ENCODE measurements around the gene IP6K1.
A peak's percentile ranks its signal among the peaks of the same experiment; 100 is the strongest.
"Not testable (repeated sequence)": the region's sequence is repeated elsewhere in the genome, so short reads cannot be mapped to it uniquely, and the experiment has no call there.

Gene IP6K1

GRCh38 chr3:49786357-49787181, at the start of gene IP6K1:
Gene IP6K1 (minus strand): TSS chr3:49786542. CDS start chr3:49748040, 38,502 bp downstream.
- peak; percentile 35 for FAIRE-seq
- TF ChIP-seq CTCF (IDR thresholded peaks at IDR 0.05; ENCODE audit: insufficient read depth, missing control alignments): no peak

GRCh38 chr3:49831341-49831740, 45.0 kb upstream of the IP6K1 start:
- TF ChIP-seq CTCF (IDR thresholded peaks at IDR 0.05; ENCODE audit: insufficient read depth, missing control alignments): no peak
- FAIRE-seq (no peak), DNase-seq (ENCODE audit: insufficient read length, low spot score) (no peak)

More at GRCh38 chr3:49786357-49787181, at the start of gene IP6K1:
- DNase-seq (ENCODE audit: insufficient read length, low spot score): peak; percentile 99

GRCh38 chr3:49826016-49826415, 39.7 kb upstream of the IP6K1 start:
- FAIRE-seq (no peak), DNase-seq (ENCODE audit: insufficient read length, low spot score) (no peak)
- TF ChIP-seq CTCF (IDR thresholded peaks at IDR 0.05; ENCODE audit: insufficient read depth, missing control alignments): no peak

GRCh38 chr3:49823131-49823530, 36.8 kb upstream of the IP6K1 start:
- DNase-seq (ENCODE audit: insufficient read length, low spot score); FAIRE-seq: not testable (repeated sequence)

- FAIRE-seq (no peak), DNase-seq (ENCODE audit: insufficient read length, low spot score) (no peak)
- TF ChIP-seq CTCF (IDR thresholded peaks at IDR 0.05; ENCODE audit: insufficient read depth, missing control alignments): no peak
Observed at GRCh38 chr3:49813497-49814174, 27.3 kb upstream of the IP6K1 start, which contains the start of gene UBA7. Gene UBA7 (minus strand): TSS chr3:49813953. CDS start chr3:49813787, 166 bp downstream.

- FAIRE-seq: no peak
- no peak for TF ChIP-seq CTCF (IDR thresholded peaks at IDR 0.05; ENCODE audit: insufficient read depth, missing control alignments)
- DNase-seq (ENCODE audit: insufficient read length, low spot score): no peak
Observed at GRCh38 chr3:49812916-49813496, 26.7 kb upstream of the IP6K1 start.

- TF ChIP-seq CTCF (IDR thresholded peaks at IDR 0.05; ENCODE audit: insufficient read depth, missing control alignments): no peak
- FAIRE-seq: no peak
- DNase-seq (ENCODE audit: insufficient read length, low spot score): no peak
Observed at GRCh38 chr3:49807431-49808114, 21.2 kb upstream of the IP6K1 start.

All from D721Med (cell line).